Loucy (cell line): Measurements from ENCODE around the gene TP53I11.

Source experiments
- EZH2phosphoT487 ChIP-seq: fragments of 200-600 bp; IDR thresholded peaks from 2 replicates; pipeline ENCODE4 v1.6.1; 2018; ENCODE audit warnings: antibody characterized with exemption, mild to moderate bottlenecking, moderate library complexity, borderline replicate concordance
- TF ChIP-seq, protein P1 (sequence below): fragments of 200-600 bp; sonication (generic); conservative IDR thresholded peaks from 2 replicates; pipeline ENCODE4 v1.5.1; 2014; ENCODE audit warnings: mild to moderate bottlenecking, antibody characterized with exemption, low read length

- TF ChIP-seq, protein P1, sequence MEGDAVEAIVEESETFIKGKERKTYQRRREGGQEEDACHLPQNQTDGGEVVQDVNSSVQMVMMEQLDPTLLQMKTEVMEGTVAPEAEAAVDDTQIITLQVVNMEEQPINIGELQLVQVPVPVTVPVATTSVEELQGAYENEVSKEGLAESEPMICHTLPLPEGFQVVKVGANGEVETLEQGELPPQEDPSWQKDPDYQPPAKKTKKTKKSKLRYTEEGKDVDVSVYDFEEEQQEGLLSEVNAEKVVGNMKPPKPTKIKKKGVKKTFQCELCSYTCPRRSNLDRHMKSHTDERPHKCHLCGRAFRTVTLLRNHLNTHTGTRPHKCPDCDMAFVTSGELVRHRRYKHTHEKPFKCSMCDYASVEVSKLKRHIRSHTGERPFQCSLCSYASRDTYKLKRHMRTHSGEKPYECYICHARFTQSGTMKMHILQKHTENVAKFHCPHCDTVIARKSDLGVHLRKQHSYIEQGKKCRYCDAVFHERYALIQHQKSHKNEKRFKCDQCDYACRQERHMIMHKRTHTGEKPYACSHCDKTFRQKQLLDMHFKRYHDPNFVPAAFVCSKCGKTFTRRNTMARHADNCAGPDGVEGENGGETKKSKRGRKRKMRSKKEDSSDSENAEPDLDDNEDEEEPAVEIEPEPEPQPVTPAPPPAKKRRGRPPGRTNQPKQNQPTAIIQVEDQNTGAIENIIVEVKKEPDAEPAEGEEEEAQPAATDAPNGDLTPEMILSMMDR: no peak
- no peak for TF ChIP-seq EZH2phosphoT487
Measured at GRCh38 chr11:44952082-44952481, 1.4 kb upstream of the TP53I11 start.
